Nephron progenitor cell (in vitro differentiated cells): ENCODE results near the gene ETV3L.

Experiments
- DNase-seq: peaks from one replicate; pipeline ENCODE4 v3.0.0; 2021
- H3K27ac Mint-ChIP-seq: 2 replicates; pipeline ENCODE4 v1.8.0; 2021; ENCODE audit warnings: mild to moderate bottlenecking, moderate library complexity, mixed read lengths
- H3K27me3 Mint-ChIP-seq: 2 replicates; pipeline ENCODE4 v1.8.0; 2021; ENCODE audit warnings: mild to moderate bottlenecking, low read depth, mixed read lengths; ENCODE audit not compliant: poor library complexity
- H3K36me3 Mint-ChIP-seq: 2 replicates; pipeline ENCODE4 v1.8.0; 2021; ENCODE audit warnings: low read depth, mixed read lengths
- H3K4me1 Mint-ChIP-seq: 2 replicates; pipeline ENCODE4 v1.8.0; 2021; ENCODE audit warnings: mixed read lengths
- H3K4me3 Mint-ChIP-seq: 2 replicates; pipeline ENCODE4 v1.8.0; 2021; ENCODE audit warnings: mild to moderate bottlenecking, moderate library complexity, mixed read lengths
- H3K9me3 Mint-ChIP-seq: 2 replicates; pipeline ENCODE4 v1.8.0; 2021; ENCODE audit warnings: mild to moderate bottlenecking, moderate library complexity, mixed read lengths
- TF ChIP-seq, protein P1 (sequence below): fragments of 200-600 bp; sonication (generic); IDR thresholded peaks from 2 replicates; pipeline ENCODE4 v1.5.0; 2021; ENCODE audit warnings: antibody characterized with exemption

The ETV3L gene

GRCh38 chr1:157045250-157046218 lies 54.1 kb downstream of the ETV3L start, which contains the start of gene ARHGEF11:
Gene ARHGEF11, minus strand, starts transcription at chr1:157045742. Its CDS starts 1,412 bp downstream, at chr1:157044330.
- peaks cover 52% of the 10 kb centered on the region for H3K4me1 Mint-ChIP-seq
- peaks cover 3% of the 10 kb centered on the region for H3K36me3 Mint-ChIP-seq
- H3K27ac Mint-ChIP-seq, result peak within 1 kb of the TSS; percentile 100
- TF ChIP-seq, protein P1, sequence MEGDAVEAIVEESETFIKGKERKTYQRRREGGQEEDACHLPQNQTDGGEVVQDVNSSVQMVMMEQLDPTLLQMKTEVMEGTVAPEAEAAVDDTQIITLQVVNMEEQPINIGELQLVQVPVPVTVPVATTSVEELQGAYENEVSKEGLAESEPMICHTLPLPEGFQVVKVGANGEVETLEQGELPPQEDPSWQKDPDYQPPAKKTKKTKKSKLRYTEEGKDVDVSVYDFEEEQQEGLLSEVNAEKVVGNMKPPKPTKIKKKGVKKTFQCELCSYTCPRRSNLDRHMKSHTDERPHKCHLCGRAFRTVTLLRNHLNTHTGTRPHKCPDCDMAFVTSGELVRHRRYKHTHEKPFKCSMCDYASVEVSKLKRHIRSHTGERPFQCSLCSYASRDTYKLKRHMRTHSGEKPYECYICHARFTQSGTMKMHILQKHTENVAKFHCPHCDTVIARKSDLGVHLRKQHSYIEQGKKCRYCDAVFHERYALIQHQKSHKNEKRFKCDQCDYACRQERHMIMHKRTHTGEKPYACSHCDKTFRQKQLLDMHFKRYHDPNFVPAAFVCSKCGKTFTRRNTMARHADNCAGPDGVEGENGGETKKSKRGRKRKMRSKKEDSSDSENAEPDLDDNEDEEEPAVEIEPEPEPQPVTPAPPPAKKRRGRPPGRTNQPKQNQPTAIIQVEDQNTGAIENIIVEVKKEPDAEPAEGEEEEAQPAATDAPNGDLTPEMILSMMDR, result no peak
- H3K4me3 Mint-ChIP-seq, result peak within 1 kb of the TSS; percentile 99
- H3K9me3 Mint-ChIP-seq, result no peaks in the 10 kb centered on the region
- DNase-seq, result peak; percentile 94
- peaks cover 5% of the 10 kb centered on the region for H3K27me3 Mint-ChIP-seq

GRCh38 chr1:157044326-157044725 lies 55.3 kb downstream of the ETV3L start:
- Mint-ChIP-seq H3K9me3 (no peaks in the 10 kb centered on the region), H3K4me1 (peaks cover 58% of the 10 kb centered on the region), H3K4me3 (peak overlapping the region; percentile 99), H3K36me3 (peaks cover 3% of the 10 kb centered on the region), H3K27me3 (peaks cover 3% of the 10 kb centered on the region), H3K27ac (peak overlapping the region; percentile 8)
- no peak for DNase-seq
- TF ChIP-seq, protein P1, result no peak

- H3K9me3 Mint-ChIP-seq, result no peaks in the 10 kb centered on the region
- H3K4me3 Mint-ChIP-seq, result peak overlapping the region; percentile 99
- TF ChIP-seq, protein P1, result no peak
- no peak overlapping the region for H3K27ac Mint-ChIP-seq
- H3K27me3 Mint-ChIP-seq, result no peaks in the 10 kb centered on the region
- DNase-seq, result no peak
- H3K36me3 Mint-ChIP-seq, result peaks cover 8% of the 10 kb centered on the region
- H3K4me1 Mint-ChIP-seq, result peaks cover 63% of the 10 kb centered on the region
Measured at GRCh38 chr1:157043685-157044084, 55.9 kb downstream of the ETV3L start.

GRCh38 chr1:157042846-157043245 lies 56.8 kb downstream of the ETV3L start:
- no peak for DNase-seq
- Mint-ChIP-seq H3K4me1 (peaks cover 67% of the 10 kb centered on the region), H3K27me3 (no peaks in the 10 kb centered on the region), H3K36me3 (peaks cover 8% of the 10 kb centered on the region), H3K9me3 (no peaks in the 10 kb centered on the region), H3K27ac (peak overlapping the region; percentile 29), H3K4me3 (peak overlapping the region; percentile 99)
- TF ChIP-seq, protein P1, result no peak
